ENCODE results near the gene GTF2I.
"Not testable (repeated sequence)": the region's sequence is repeated elsewhere in the genome, so short reads cannot be mapped to it uniquely, and the experiment has no call there.

The GTF2I gene

DNA sequence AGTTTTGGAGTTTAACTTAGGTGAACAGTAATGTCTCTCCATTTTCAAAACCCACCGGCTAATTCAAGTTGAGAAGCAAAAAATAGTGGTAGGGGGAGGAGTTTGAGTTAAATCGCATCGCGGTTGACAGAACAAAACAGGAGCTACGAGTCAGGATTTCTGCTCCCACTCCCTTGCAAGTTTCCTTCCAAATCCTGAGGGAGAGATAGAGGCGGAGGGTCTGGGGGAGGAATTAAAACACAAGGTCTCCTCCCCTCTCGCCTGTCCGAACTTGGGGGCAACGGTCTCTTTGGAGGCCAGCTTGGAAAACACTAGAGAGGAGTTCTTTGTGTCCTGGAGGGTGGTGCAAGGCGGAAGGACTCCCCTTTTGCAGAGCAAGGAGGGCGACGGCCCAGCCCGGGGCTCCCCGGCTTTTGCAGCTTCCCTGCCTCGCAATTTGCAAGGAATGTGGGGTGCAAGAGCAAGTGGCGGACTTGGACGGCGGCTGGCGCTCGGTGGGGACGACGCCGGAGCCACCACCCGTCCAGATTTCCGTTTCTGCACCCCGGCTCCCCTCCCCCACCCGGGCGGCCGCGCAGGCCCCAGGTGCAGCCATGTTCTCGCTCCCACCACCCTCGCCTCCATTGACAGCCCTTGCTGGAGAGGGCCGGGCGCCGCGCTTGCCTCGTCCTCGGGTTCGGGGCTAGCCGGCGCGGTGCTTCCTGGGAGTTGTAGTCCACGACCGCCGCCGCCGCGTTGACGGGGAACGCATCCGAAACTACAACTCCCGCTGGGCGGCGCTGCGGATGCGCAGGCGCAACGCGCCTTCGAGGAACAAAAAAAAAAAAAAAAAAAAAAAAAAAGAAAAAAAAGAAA lies 454 bp upstream of the GTF2I start:
- DNase-seq, result peak; percentile 92 to 95

DNA sequence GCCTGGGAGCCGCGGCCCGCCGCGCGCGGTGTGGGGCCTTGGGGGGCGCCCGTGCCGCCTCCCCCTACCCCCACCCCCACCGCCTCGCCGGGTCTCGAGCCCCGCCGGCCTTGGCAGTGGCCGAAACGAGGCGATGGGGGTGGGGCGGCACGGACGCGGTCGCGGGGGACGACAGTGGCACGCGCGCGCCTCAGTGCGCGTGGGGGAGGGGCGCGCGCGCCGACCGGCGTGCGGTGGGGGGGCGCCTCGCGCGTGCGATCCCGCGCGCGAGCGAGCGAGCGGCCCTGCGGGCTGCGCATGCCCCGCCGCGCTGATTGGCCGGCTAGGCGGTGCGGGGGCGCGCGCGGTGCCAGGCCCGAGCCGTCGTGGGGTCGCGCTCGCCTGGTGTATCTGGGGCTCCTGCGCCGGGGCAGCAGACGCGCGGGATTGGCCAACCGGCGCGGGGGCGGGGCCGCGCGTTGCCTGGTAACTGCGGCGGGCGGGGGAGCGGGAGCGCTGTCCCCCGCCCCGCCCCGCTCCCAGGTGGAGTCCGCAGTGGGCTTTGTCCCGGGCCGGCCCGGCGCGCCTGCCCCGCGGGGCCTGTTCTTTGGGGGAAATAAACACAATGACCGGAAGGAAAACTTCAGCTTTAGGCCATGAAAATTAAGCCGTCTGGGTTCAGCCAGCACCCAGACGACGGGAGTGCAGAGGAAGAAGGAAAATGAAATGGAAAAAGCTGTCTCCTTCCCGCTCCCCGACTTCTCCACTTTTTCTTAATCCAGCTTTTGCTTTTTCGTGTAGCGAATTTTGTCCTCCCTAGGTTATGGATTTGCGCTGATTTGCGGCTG lies 873 bp downstream of the GTF2I start:
- peak; percentile 91 to 93 for DNase-seq

DNA sequence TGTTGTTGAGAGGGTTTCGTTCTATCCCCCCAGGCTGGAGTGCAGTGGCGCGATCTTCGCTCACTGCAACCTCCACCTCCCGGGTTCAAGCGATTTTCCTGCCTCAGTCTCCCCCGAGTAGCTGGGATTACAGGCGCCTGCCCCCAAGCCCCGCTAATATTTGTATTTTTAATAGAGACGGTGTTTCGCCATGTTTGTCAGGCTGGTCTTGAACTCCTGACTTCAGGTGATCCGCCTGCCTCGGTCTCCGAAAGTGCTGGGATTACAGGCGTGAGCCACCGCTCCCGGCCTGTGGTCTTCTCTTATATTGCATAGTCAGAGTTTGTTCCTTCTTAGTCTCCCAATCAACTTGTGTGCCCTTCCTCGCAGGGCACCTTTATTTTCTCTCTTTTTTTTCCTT lies 2.7 kb downstream of the GTF2I start:
- DNase-seq, result not testable (repeated sequence)

DNA sequence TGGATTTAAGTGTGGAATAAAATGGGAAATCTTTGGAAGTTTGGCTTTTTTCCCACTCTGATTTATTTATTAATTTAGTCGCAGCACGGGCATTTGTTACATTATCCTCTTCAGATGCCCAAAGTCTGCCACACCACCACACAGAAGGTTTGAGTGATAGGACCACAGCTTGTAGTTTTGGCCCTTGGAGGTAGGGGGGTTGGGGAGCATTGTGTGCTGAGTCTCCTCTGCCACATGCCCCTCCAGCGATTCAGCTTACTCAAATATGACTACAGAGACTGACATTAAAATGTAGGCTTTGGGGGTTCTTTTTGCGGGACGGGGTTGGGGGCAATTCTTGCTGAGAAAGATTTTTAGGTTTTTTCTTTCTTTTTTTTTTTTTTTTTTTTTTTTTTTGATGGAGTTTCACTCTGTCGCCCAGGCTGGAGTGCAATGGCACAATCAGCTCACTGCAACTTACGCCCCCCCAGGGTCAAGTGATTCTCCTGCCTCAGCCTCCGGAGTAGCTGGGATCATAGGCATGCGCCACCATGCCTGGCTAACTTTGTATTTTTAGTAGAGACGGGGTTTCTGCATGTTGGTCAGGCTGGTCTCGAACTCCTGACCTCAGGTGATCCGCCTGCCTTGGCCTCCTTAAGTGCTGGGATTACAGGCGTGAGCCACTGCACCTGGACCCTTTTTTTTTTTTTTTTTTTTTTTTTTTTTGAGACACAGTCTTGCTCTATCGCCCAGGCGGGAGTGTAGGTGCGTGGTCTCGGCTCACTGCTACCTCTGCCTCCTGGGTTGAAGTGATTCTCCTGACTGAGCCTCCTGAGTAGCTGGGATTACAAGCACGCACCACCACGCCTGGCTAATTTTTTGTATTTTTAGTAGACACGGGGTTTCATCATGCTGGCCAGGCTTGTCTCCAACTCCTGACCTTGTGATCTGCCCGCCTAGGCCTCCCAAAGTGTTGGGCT lies 4.6 kb downstream of the GTF2I start:
- DNase-seq, result not testable (repeated sequence)

DNA sequence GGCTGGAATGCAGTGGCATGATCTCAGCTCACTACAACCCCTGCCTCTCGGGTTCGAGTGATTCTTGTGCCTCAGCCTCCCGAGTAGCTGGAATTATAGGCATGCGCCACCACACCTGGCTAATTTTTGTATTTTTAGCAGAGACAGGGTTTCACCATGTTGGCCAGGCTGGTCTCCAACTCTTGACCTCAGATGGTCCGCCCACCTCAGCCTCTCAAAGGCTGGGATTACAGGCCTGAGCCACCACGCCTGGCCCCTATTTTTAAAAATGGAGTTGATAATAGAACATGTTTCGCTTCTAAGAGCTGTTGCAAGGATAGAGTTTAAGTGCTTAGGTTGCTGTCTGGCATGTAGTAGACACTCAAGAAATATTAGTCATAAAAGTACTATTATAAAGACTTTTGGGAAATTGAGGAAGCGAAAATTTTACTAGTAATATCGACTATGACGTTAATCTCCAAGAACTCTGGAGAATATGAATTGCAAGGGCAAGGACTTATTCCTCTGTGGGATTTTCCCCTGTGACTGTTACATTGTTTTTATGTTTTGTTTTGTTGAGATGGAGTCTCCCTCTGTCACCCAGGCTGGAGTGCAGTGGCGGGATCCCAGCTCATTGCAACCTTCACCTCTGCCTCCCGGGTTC lies 7.9 kb downstream of the GTF2I start:
- no peak for DNase-seq

DNA sequence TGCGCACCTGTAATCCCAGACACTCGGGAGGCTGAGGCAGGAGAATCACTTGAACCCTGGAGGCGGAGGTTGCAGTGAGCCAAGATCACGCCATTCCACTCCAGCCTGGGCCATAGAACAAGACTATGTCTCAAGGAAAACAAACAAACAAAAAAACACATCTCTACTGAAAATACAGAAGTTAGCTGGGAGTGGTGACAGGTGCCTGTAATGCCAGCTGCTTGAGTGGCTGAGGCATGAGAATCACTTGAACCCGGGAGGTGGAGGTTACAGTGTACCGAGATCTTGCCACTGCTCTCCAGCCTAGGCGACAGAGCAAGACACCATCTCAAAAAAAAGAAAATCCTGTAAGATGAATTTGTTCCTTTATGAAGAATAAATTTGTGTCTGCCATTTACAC lies 9.5 kb downstream of the GTF2I start:
- DNase-seq, result not testable (repeated sequence)

DNA sequence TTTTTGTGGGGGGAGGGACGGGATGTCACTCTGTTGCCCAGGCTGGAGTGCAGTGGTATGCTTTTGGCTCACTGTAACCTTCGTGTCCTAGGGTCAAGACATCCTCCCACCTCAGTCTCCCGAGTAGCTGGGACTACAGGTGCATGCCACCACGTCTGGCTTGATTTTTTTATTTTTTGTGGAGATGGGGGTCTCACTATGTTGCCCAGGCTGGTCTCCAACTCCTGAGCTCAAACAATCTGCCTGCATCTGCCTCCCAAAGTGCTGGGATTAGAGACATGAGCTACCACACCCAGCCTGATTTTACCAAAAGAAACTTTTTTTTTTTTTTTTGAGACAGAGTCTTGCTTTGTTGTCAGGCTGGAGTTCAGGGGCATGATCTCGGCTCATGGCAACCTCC lies 10.0 kb downstream of the GTF2I start:
- not testable (repeated sequence) for DNase-seq

DNA sequence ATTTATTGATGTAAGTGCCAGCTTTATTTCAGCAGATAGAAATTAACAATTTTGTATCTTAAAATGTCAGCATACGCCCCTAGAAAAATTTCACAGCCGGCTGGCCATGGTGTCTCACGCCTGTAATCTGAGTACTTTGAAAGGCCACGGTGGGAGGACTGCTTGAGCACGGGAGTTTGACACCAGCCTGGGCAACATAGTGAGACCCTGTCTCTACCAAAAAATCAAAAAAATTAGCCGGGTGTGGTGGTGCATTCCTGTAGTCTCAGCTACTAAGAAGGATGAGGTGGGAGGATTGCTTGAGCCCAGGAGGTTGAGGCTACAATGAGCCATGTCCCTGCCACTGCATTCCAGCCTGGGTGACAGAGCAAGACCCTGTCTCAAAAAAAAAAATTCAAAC lies 14.1 kb downstream of the GTF2I start:
- DNase-seq, result no peak

DNA sequence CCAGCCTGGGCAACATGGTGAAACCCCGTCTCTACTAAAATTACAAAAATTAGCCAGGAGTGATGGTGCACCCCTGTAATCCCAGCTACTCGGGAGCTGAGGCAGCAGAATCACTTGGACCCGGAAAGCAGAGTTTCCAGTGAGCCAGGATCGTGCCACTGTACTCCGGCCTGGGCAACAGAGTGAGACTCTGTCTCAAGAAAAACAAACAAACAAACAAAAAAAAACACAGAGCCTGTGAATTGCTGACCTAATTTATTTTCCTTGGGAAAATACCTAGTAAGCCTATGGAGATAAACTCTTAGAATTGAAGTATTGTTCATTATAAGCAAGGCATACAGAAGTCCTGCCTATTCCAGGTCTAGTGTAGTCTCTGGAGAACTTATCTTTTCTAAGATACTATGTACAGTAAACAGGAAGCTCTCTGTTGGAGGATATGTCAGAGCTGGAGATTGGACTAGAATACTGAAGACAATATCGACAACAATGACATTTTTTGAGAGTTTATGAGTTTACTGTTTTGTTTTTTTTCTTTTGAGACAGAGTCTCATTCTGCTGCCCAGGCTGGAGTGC lies 14.9 kb downstream of the GTF2I start:
- no peak for DNase-seq

DNA sequence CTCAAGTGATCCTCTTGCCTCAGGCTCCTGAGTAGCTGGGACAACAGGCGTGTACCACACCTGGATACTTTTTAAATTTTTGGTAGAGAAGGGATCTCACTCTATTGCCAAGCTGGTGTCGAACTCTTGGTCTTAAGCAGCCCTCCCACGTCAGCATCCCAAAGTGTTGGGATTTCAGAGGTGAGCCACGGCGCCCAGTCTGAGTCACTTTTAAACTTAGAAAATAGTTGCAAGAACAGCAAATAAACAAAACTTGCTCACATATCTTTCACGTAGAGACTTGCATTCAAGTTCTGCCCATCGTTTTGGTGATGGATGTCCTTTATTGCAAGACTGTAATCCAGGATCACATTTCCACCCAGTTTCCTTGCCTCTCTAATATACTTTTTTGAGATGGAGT lies 16.6 kb downstream of the GTF2I start:
- no peak for DNase-seq

DNA sequence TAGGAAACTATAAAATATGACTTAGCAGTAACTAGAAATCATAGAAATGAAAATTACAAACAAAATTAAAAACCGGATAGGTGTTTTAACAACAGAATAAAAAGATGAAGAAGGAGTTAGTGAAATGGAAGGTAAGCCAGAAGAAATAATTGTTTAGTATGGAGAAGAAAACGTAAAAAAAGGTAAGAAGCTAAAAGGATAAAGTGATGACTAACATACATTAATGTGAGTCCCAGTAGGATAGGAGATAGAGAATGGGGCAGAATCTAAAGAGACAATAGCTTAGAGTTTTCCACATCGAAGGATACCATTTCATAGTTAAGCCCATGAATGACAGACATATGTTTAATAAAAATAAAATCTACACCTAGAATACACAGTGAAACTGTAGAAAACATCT lies 25.3 kb downstream of the GTF2I start:
- no peak for DNase-seq

DNA sequence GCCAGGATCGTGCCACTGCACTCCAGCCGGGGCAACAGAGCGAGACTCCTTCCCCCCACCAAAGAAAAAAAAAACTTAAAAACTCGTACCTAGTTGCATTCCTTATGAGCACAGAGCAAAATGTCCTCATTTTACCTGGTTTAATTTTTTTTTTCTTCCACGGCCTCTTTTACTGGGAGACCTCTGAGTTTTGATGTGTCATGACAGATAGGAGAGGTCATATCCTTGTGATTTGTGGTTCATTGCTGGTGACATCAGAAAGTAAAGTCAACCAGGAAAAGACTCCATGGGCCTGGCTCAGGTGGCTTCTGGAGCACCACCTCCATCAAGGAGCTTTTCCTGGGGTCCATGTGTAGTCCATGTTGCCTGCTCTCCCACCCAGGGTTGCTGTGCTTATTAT lies 26.3 kb downstream of the GTF2I start:
- no peak for DNase-seq

DNA sequence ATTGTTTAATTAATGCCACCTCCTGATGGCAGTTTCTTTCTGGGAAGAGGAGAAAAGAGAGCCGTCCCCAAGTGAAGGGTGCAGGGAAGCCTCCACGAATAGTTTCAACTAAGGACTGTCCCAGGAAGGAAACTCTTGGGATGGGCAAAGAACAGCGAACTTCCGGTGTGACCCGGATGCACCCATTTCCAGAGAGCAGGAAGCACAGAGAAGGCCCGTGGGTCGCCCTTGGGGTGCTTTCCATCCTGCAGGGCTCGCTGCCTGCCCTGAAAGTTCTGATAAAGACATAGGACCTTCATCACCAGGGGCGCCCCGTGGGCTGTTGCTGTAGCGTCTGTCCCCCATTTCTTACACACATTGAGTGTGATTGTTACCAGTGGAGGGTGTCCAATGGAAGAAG lies 27.0 kb downstream of the GTF2I start:
- no peak for DNase-seq

DNA sequence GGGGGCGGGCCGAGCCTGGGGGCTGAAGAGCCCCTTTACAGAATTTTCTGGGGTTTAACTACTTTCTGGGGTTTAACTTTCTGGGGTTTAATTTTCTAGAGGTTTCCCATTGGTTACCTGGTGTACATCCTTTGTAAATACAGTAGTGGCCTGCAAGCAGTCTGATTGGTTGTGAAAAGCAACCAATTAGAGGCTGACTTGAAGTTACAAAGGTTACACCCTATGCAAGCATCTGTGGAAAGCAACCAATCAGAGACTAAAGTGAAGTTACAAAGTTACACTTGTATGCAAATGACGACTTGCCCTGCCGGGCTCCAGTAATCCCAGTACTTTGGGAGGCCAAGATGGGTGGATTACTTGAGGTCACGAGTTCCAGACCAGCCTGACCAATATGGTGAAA lies 27.4 kb downstream of the GTF2I start:
- DNase-seq, result no peak

DNA sequence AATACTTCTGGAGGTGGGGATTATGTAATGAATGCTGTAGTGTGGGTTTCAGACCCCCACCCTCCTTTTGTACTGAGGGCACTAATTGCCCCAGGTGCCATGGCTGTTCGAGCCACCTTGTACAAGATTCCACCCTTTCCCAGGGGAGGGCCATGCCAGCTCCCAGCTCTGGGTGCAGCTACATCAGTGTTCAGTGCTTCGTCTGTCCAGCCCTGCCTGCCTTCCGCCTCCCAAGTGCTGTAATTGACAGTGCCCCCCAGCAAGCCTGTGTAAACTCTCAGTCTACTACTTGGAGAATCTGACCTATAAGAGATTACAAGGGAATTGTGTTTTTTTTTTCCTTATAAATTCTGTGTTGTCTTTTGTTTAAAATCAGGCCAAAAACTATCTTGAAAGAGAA lies 33.0 kb downstream of the GTF2I start:
- no peak for DNase-seq

DNA sequence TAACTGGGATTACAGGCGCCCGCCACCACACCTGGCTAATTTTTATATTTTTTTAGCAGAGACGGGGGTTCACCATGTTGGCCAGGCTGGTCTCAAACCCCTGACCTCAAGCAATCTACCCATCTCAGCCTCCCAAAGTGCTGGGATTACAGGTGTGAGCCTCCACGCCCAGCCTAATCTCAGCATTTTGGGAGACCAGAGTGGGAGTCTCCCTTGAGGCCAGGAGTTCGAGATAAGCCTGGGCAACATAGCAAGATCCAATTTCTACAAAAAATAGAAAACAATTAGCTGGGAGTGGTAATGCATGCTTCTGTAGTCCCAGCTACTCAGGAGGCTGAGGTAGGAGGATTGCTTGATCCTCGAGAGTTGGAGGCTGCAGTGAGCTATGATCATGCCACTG lies 46.9 kb downstream of the GTF2I start:
- DNase-seq, result not testable (repeated sequence)

DNA sequence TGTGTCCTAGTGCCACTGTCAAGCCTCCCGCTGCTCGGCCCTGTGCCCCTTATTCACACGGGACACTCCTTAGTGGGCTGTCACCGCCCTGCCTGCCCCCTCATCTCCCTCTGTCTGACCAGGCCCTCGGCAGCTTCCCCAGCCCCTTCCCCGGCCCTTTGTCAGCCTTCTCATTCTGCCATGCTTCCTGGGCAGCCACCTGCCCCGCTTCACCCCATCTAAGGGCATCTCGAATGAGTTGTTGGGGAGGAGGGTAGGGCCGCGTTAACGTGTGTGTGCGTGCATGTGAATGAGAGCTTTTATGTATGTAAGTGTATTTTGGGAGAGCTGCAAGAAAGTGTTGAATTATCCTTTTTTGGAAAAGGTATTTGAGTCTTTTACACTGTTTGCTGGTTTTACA lies 49.7 kb downstream of the GTF2I start:
- DNase-seq, result no peak

DNA sequence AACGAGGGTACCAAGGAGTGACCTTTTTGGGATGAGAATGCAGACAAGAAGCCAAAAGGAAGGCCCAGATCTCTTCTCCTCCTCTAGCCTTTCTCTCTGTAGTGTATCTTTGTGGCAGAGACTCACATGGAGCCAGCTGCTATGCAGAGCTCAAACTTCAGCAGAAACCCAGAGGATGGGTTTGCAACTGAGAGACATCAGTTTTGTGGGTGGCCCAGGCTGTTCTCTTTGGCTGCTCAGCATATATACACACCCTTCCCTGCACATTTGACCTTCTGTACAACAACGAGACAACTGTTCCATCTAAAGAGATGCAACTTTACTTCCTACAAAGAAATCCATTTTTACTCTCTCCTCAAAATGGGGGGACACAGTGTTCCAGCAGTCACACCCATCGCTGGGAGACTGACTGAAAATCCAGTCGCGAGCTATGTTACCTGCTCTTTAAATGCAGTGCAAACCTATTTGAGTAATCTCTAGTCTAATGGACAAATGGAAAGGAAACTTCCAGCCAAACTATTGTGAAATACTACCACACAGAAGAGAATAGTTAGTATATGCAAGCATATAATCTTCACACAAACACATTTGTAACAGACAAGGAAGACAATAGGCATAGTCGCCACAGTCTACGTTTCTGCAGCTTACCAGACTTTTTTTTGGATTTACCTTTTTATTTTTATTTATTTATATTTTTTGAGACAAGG lies 51.2 kb downstream of the GTF2I start:
- DNase-seq, result peak in 1 of 2 donors; percentile 5

DNA sequence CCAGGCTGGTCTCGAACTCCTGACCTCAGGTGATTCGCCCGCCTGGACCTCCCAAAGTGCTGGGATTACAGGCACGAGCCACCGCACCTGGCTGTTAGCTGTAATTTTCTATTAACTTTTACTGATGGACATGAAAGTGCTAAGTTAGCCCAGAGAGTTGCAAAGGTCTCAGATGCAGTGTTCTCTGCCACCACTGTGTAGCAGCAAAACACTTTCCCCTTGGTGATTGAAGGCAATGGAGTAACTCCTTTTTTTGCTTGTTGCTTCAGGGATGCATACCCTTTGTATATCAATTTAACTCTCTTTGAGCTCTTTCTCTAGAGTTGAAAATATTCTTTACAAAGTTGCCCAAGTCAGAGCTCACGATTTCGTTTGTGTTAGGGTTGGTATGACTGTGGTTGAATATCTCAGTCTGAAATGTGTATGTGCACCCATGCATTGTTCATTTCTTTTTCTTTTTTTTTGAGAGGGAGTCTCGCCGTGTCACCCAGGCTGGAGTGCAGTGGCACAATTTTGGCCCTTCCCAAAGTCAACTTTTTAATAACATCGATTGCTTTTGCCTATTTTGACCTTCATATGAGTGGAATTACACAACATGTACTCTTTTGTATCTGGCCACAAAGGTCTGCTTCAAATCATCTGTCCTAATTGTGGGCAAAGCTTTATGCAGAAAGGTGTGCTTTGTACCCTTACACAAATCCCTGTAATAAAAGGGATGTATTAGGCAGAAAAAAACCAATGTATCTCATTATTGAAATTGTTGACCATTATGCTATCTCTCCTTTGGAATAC lies 52.6 kb downstream of the GTF2I start:
- peak in 1 of 2 donors; percentile 2 for DNase-seq

DNA sequence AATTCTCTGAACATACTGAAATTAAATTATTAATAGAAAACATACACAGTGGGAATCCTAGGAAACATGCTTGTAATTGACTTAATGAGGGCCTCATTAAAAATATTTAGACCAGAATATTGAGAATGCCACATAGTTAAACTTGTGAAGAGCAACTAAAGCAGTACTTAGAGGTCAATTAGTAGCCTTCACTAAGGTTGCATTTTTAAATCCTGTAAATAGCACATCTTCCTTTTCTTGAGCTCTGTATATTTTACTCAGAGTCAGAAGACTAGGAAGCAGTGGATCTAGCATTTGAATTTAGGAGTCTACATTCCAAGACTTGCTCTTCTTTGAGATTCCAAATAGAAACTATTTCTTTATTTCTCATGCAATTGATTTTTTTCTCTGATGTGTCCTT lies 56.0 kb downstream of the GTF2I start:
- DNase-seq, result no peak

All from hippocampal formation (tissue), 2 donors.